ENCODE measurements around the gene CEP78.

- no peak for TF ChIP-seq CTCF (IDR thresholded peaks at IDR 0.05)
- no peak for TF ChIP-seq POLR2A (IDR thresholded peaks at IDR 0.05)
Observed at GRCh38 chr9:78319197-78320029, 83.5 kb downstream of the CEP78 start.
